Measurements from ENCODE around the gene LAMB1.

Gene LAMB1

GRCh38 chr7:107966711-107967110 is 36.2 kb downstream of the LAMB1 start:
- peak; percentile 30 for TF ChIP-seq CTCF (conservative IDR thresholded peaks at IDR 0.05; ENCODE audit: low read depth, low read length)
- no peak overlapping the region for H3K4me3 ChIP-seq (ENCODE audit: low read depth, low read length)
- DNase-seq (ENCODE audit: low read depth): peak; percentile 90

- DNase-seq (ENCODE audit: low read depth): no peak
- TF ChIP-seq CTCF (conservative IDR thresholded peaks at IDR 0.05; ENCODE audit: low read depth, low read length): no peak
- H3K4me3 ChIP-seq (ENCODE audit: low read depth, low read length): no peak overlapping the region
Observed at GRCh38 chr7:107964510-107964909, 38.5 kb downstream of the LAMB1 start.

- H3K4me3 ChIP-seq (ENCODE audit: low read depth, low read length): no peak overlapping the region
- no peak for DNase-seq (ENCODE audit: low read depth)
Observed at GRCh38 chr7:107962817-107963216, 40.1 kb downstream of the LAMB1 start.

GRCh38 chr7:107961405-107961804 is 41.6 kb downstream of the LAMB1 start:
- H3K4me3 ChIP-seq (ENCODE audit: low read depth, low read length): no peak overlapping the region
- no peak for TF ChIP-seq CTCF (conservative IDR thresholded peaks at IDR 0.05; ENCODE audit: low read depth, low read length)
- peak; percentile 51 for DNase-seq (ENCODE audit: low read depth)

More at GRCh38 chr7:107962817-107963216, 40.1 kb downstream of the LAMB1 start:
- TF ChIP-seq CTCF (conservative IDR thresholded peaks at IDR 0.05; ENCODE audit: low read depth, low read length): no peak

DNA sequence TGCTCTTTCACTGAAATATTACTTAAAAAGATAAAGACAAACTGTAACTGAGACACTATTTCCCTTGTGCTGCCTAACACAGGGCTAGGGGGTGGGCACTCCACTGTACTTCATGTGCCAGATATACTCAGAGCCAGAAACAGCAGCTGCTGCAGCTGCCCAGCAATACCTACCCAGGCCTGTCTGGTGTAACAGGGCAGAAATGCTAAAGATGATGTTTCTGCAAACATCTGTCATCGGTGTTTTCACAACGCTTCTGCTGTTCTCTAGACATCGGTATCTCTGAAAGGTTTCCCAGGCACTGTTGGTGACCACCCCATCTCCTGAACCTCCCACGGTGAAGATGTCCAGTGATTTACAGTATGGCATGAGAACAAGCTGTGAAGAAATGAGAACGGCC is 42.7 kb downstream of the LAMB1 start:
- TF ChIP-seq CTCF (conservative IDR thresholded peaks at IDR 0.05; ENCODE audit: low read depth, low read length): no peak
- H3K4me3 ChIP-seq (ENCODE audit: low read depth, low read length): no peak overlapping the region
- DNase-seq (ENCODE audit: low read depth): no peak

- H3K4me3 ChIP-seq (ENCODE audit: low read depth, low read length): no peak overlapping the region
- no peak for TF ChIP-seq CTCF (conservative IDR thresholded peaks at IDR 0.05; ENCODE audit: low read depth, low read length)
- no peak for DNase-seq (ENCODE audit: low read depth)
Observed at GRCh38 chr7:107959527-107959898, 43.4 kb downstream of the LAMB1 start.

DNA sequence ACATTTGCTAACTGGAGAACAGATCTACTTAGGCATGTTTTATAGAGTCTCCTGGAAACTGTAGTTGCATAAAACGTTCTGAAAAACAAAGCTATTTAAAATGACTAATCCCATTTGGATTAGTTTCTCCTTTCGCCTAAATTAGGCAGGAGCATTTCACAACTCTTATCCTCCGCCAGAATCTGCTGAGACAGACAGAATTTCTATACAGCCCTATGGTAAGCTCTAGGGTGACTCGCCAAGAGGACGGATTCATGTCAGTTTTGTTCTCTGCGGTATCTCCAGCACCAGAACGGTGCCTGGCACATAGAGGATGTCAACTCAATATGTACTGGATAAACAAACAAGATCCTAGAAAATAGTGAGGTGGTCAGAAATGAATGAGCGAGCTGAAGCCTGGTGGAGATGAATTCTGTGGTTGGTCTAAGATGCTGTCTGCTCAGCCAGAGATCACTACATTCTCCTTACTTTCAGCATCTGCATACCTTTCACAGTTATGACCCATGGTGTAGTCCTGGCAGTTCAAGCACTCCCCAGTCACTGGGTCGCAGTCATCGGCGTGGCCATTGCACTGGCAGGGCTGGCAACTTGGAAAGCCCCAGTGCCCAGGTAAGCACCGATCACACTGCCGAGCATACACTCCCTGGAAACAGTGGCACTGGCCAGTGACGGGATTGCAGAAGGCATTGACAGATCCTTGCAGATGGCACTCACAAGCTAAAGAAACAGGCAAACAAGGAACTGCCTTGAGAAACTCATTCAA is 44.0 kb downstream of the LAMB1 start:
- DNase-seq (ENCODE audit: low read depth): peak; percentile 96
- TF ChIP-seq CTCF (conservative IDR thresholded peaks at IDR 0.05; ENCODE audit: low read depth, low read length): no peak

More for the DNA sequence above, 44.0 kb downstream of the LAMB1 start:
- no peak overlapping the region for H3K4me3 ChIP-seq (ENCODE audit: low read depth, low read length)

Measured in choroid plexus epithelial cell (primary cell).